Neuronal stem cell (in vitro differentiated cells): ENCODE data around the gene PSMD12.

Experiments used
- DNase-seq: peaks from one replicate; pipeline ENCODE4 v3.0.0-alpha.2; 2013; ENCODE audit warnings: low spot score
- H2AFZ ChIP-seq: one replicate; pipeline ENCODE4 v1.6.1; 2013; ENCODE audit warnings: mild to moderate bottlenecking, low read length, inconsistent platforms
- H2AK5ac ChIP-seq: 2 replicates; pipeline ENCODE4 v1.6.1; 2013; ENCODE audit warnings: low read depth, mild to moderate bottlenecking, inconsistent platforms, low read length, moderate library complexity, mixed read lengths
- H2BK120ac ChIP-seq: 2 replicates; pipeline ENCODE4 v1.6.1; 2013; ENCODE audit warnings: low read depth, mild to moderate bottlenecking, inconsistent platforms, low read length, moderate library complexity, mixed read lengths
- H2BK12ac ChIP-seq: one replicate; pipeline ENCODE4 v1.6.1; 2013; ENCODE audit warnings: low read length, inconsistent platforms
- H2BK15ac ChIP-seq: 2 replicates; pipeline ENCODE4 v1.6.1; 2013; ENCODE audit warnings: mild to moderate bottlenecking, low read length, inconsistent platforms, mixed read lengths
- H2BK5ac ChIP-seq: one replicate; pipeline ENCODE4 v1.6.1; 2013; ENCODE audit warnings: inconsistent platforms, mild to moderate bottlenecking, low read length, moderate library complexity
- H3K14ac ChIP-seq: one replicate; pipeline ENCODE4 v1.6.1; 2013; ENCODE audit warnings: low read length, inconsistent platforms
- H3K18ac ChIP-seq: 2 replicates; pipeline ENCODE4 v1.6.1; 2013; ENCODE audit warnings: low read length, inconsistent platforms
- H3K23ac ChIP-seq: 2 replicates; pipeline ENCODE4 v1.6.1; 2013; ENCODE audit warnings: low read depth, mild to moderate bottlenecking, mixed read lengths, low read length, inconsistent platforms; ENCODE audit not compliant: poor library complexity
- H3K27ac ChIP-seq: replicated peaks from 3 replicates; pipeline ENCODE4 v1.5.1; 2013; ENCODE audit warnings: low read length, inconsistent platforms
- H3K27me3 ChIP-seq, 3 experiments: 2 replicates each; pipeline ENCODE4 v1.6.1; 2013; ENCODE audit warnings: low read length in 3 of 3, mild to moderate bottlenecking in 2 of 3, inconsistent platforms in 1 of 3, low read depth in 1 of 3, mixed read lengths in 1 of 3, moderate library complexity in 1 of 3; ENCODE audit not compliant: control insufficient read depth in 3 of 3, insufficient read depth in 3 of 3
- H3K36me3 ChIP-seq, 2 donors: replicated peaks in 1 of 2; 2 replicates each; pipeline ENCODE4 v1.6.1; 2013; ENCODE audit warnings: low read length in 2 of 2; ENCODE audit not compliant: control insufficient read depth in 2 of 2, insufficient read depth in 2 of 2
- H3K4ac ChIP-seq: 2 replicates; pipeline ENCODE4 v1.6.1; 2013; ENCODE audit warnings: inconsistent platforms, mild to moderate bottlenecking, low read length, moderate library complexity
- H3K4me1 ChIP-seq, 2 donors: 1 replicate in 1 of 2; 2 replicates in 1 of 2; pipeline ENCODE4 v1.6.1; 2013; ENCODE audit warnings: low read length in 2 of 2, low read depth in 1 of 2; ENCODE audit not compliant: control insufficient read depth in 2 of 2, insufficient read depth in 1 of 2
- H3K4me2 ChIP-seq: one replicate; pipeline ENCODE4 v1.6.1; 2013; ENCODE audit warnings: mild to moderate bottlenecking, low read length, inconsistent platforms; ENCODE audit not compliant: insufficient read depth, poor library complexity, severe bottlenecking
- H3K4me3 ChIP-seq, 2 donors: 2 replicates each; pipeline ENCODE4 v1.5.1; 2013; ENCODE audit warnings: low read length in 2 of 2, mild to moderate bottlenecking in 2 of 2, inconsistent platforms in 1 of 2, moderate library complexity in 1 of 2
- H3K79me1 ChIP-seq: one replicate; pipeline ENCODE4 v1.6.1; 2013; ENCODE audit warnings: low read depth, mild to moderate bottlenecking, inconsistent platforms, low read length, moderate library complexity
- H3K9ac ChIP-seq: one replicate; pipeline ENCODE4 v1.6.1; 2013; ENCODE audit warnings: mild to moderate bottlenecking, low read depth, low read length, inconsistent platforms; ENCODE audit not compliant: poor library complexity
- H3K9me3 ChIP-seq, 2 donors: replicated peaks in 1 of 2; 2 replicates each; pipeline versions ENCODE3 to v1.6.1; 2013; ENCODE audit warnings: low read length in 2 of 2, mild to moderate bottlenecking in 2 of 2, inconsistent platforms in 1 of 2, low read depth in 1 of 2, mixed read lengths in 1 of 2, moderate library complexity in 1 of 2; ENCODE audit not compliant: control insufficient read depth in 2 of 2, insufficient read depth in 1 of 2
- H4K8ac ChIP-seq: one replicate; pipeline ENCODE4 v1.6.1; 2013; ENCODE audit warnings: low read depth, mild to moderate bottlenecking, inconsistent platforms, low read length, moderate library complexity
- H4K91ac ChIP-seq: one replicate; pipeline ENCODE4 v1.6.1; 2013; ENCODE audit warnings: low read length, low read depth, mild to moderate bottlenecking, inconsistent platforms; ENCODE audit not compliant: poor library complexity
- WGBS, 2 donors: extraction: QIAGEN DNeasy Blood & Tissue Kit; methylation state at CpG; one replicate each; pipeline ENCODE4 v1.1.7; 2013; ENCODE audit warnings: missing lambda C conversion rate in 2 of 2, mixed read lengths in 1 of 2; ENCODE audit not compliant: insufficient read length in 2 of 2, insufficient replicate concordance in 1 of 2; ENCODE audit errors: extremely low coverage in 2 of 2; 5-methylcytosine and 5-hydroxymethylcytosine counted together

Gene PSMD12

GRCh38 chr17:67401106-67401505 is 34.7 kb upstream of the PSMD12 start:
- no peak overlapping the region for H3K4me2 ChIP-seq
- H4K8ac ChIP-seq, result no peak overlapping the region
- H3K4me3 ChIP-seq, result no peak overlapping the region
- H3K27ac ChIP-seq, result no peak overlapping the region
- no peak overlapping the region for H2AK5ac ChIP-seq
- H2AFZ ChIP-seq, result no peak overlapping the region
- DNase-seq, result no peak
- no peak overlapping the region for H4K91ac ChIP-seq
- H2BK120ac ChIP-seq, result no peak overlapping the region
- WGBS, 2 donors, result no CpG with 5 or more reads among the region's 9 CpGs
- no peak overlapping the region for H2BK5ac ChIP-seq
- no peak overlapping the region for H2BK12ac ChIP-seq
- H3K4me1 ChIP-seq, result no peaks in the 10 kb centered on the region
- peaks cover 3% of the 10 kb centered on the region for H3K79me1 ChIP-seq
- no peaks in the 10 kb centered on the region for H3K36me3 ChIP-seq
- no peak overlapping the region for H2BK15ac ChIP-seq
- no peak overlapping the region for H3K23ac ChIP-seq
- H3K27me3 ChIP-seq, result no peaks in the 10 kb centered on the region
- no peak overlapping the region for H3K18ac ChIP-seq
- H3K14ac ChIP-seq, result no peak overlapping the region
- H3K9me3 ChIP-seq, result peaks cover 0 to 9% of the 10 kb centered on the region in 2 donors
- H3K9ac ChIP-seq, result no peak overlapping the region
- H3K4ac ChIP-seq, result no peak overlapping the region

DNA sequence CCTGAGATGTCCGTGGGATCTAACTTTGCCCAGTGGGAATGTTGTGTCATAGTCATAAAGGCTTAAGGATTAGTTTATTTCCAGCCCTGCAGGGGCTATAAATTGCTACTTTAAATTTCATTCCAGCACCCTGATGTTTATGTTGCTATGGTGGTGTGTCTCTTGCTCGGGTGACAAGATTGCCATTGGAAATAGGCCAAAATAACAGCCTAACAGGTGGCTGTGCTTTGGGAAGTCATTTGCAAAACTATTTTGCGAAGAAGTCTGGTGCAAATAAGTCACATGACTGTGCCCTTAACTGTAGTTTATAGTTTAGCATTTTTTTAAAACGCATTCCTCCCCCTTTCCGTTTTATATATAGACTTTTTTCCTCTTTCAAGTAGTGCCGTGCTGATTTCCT is 33.8 kb upstream of the PSMD12 start:
- Histone ChIP-seq H3K79me1 (peaks cover 3% of the 10 kb centered on the region), H3K4me2 (no peak overlapping the region), H3K18ac (no peak overlapping the region), H3K23ac (no peak overlapping the region), H2AK5ac (no peak overlapping the region), H3K9ac (no peak overlapping the region), H3K4ac (no peak overlapping the region), H2BK5ac (no peak overlapping the region), H3K9me3 (peaks cover 0 to 9% of the 10 kb centered on the region in 2 donors), H3K36me3 (no peaks in the 10 kb centered on the region), H2AFZ (no peak overlapping the region), H2BK15ac (no peak overlapping the region), H3K4me1 (no peaks in the 10 kb centered on the region), H2BK12ac (no peak overlapping the region), H4K8ac (no peak overlapping the region), H3K27me3 (no peaks in the 10 kb centered on the region), H2BK120ac (no peak overlapping the region), H4K91ac (no peak overlapping the region), H3K4me3 (no peak overlapping the region), H3K14ac (no peak overlapping the region), H3K27ac (no peak overlapping the region)
- no CpG with 5 or more reads among the region's 6 CpGs for WGBS, 2 donors
- DNase-seq, result no peak

GRCh38 chr17:67399676-67400075 is 33.3 kb upstream of the PSMD12 start:
- no peak overlapping the region for H3K14ac ChIP-seq
- no peak overlapping the region for H2AK5ac ChIP-seq
- H3K9me3 ChIP-seq, result peaks cover 0 to 9% of the 10 kb centered on the region in 2 donors
- H3K27me3 ChIP-seq, result no peaks in the 10 kb centered on the region
- no peak overlapping the region for H4K91ac ChIP-seq
- H2BK12ac ChIP-seq, result no peak overlapping the region
- no peak overlapping the region for H2BK15ac ChIP-seq
- H2AFZ ChIP-seq, result no peak overlapping the region
- no peak overlapping the region for H3K4ac ChIP-seq
- H3K79me1 ChIP-seq, result peaks cover 3% of the 10 kb centered on the region
- no peak overlapping the region for H3K23ac ChIP-seq
- no peaks in the 10 kb centered on the region for H3K36me3 ChIP-seq
- no peak overlapping the region for H4K8ac ChIP-seq
- DNase-seq, result no peak
- H3K4me2 ChIP-seq, result no peak overlapping the region
- no CpG with 5 or more reads among the region's 3 CpGs for WGBS, 2 donors
- no peaks in the 10 kb centered on the region for H3K4me1 ChIP-seq
- no peak overlapping the region for H2BK5ac ChIP-seq
- H3K4me3 ChIP-seq, result no peak overlapping the region
- no peak overlapping the region for H3K9ac ChIP-seq
- H3K18ac ChIP-seq, result no peak overlapping the region
- H3K27ac ChIP-seq, result no peak overlapping the region
- no peak overlapping the region for H2BK120ac ChIP-seq

GRCh38 chr17:67393809-67394397 is 27.5 kb upstream of the PSMD12 start:
- Histone ChIP-seq H3K79me1 (peaks cover 3% of the 10 kb centered on the region), H4K8ac (no peak overlapping the region), H3K14ac (no peak overlapping the region), H3K27ac (no peak overlapping the region), H2AFZ (no peak overlapping the region), H3K9me3 (peaks cover 0 to 9% of the 10 kb centered on the region in 2 donors), H3K4me1 (no peaks in the 10 kb centered on the region), H4K91ac (no peak overlapping the region), H3K18ac (no peak overlapping the region), H3K4me2 (no peak overlapping the region), H3K36me3 (no peaks in the 10 kb centered on the region), H3K27me3 (no peaks in the 10 kb centered on the region), H2BK120ac (no peak overlapping the region), H2AK5ac (no peak overlapping the region), H2BK15ac (no peak overlapping the region), H3K4ac (no peak overlapping the region), H2BK5ac (no peak overlapping the region), H3K9ac (no peak overlapping the region), H3K4me3 (no peak overlapping the region), H3K23ac (no peak overlapping the region), H2BK12ac (no peak overlapping the region)
- DNase-seq, result no peak
- WGBS, 2 donors, result no CpG with 5 or more reads among the region's 9 CpGs
